ENCODE measurements around the gene AGPAT1.
A peak's percentile ranks its signal among the peaks of the same experiment; 100 is the strongest.
"Not testable (repeated sequence)": the region's sequence is repeated elsewhere in the genome, so short reads cannot be mapped to it uniquely, and the experiment has no call there.

AGPAT1 gene

GRCh38 chr6:32151863-32152768 is 23.8 kb downstream of the AGPAT1 start, which contains the start of gene PRRT1:
Gene PRRT1 (minus strand): TSS chr6:32151939. CDS start chr6:32151827, 112 bp downstream.
- H3K4me3 Mint-ChIP-seq: peak within 1 kb of the TSS; percentile 87

GRCh38 chr6:32151181-32151862 is 24.6 kb downstream of the AGPAT1 start:
- no peak for DNase-seq (ENCODE audit: low spot score in 2 of 2)
- ATAC-seq (replicated peaks; ENCODE audit: extremely low read depth, poor library complexity, severe bottlenecking): no peak
- Mint-ChIP-seq H3K36me3 (ENCODE audit: insufficient read depth) (peaks cover 12% of the 10 kb centered on the region), H3K4me1 (peaks cover 68% of the 10 kb centered on the region), H3K4me3 (peak overlapping the region; percentile 5), H3K9me3 (no peaks in the 10 kb centered on the region), H3K27me3 (peaks cover 50% of the 10 kb centered on the region), H3K27ac (ENCODE audit: low read depth) (no peak overlapping the region)

More at GRCh38 chr6:32151863-32152768, 23.8 kb downstream of the AGPAT1 start, which contains the start of gene PRRT1:
- Mint-ChIP-seq H3K4me1 (peaks cover 68% of the 10 kb centered on the region), H3K36me3 (ENCODE audit: insufficient read depth) (peaks cover 12% of the 10 kb centered on the region), H3K27ac (ENCODE audit: low read depth) (peak within 1 kb of the TSS; percentile 83), H3K27me3 (peaks cover 42% of the 10 kb centered on the region), H3K9me3 (no peaks in the 10 kb centered on the region)
- ATAC-seq (replicated peaks; ENCODE audit: extremely low read depth, poor library complexity, severe bottlenecking): no peak
- DNase-seq (ENCODE audit: low spot score in 2 of 2): no peak

GRCh38 chr6:32149932-32150870 is 25.7 kb downstream of the AGPAT1 start:
- no peak overlapping the region for H3K27ac Mint-ChIP-seq (ENCODE audit: low read depth)
- DNase-seq (ENCODE audit: low spot score in 2 of 2) (no peak), ATAC-seq (replicated peaks; ENCODE audit: extremely low read depth, poor library complexity, severe bottlenecking) (no peak)
- H3K4me1 Mint-ChIP-seq: peaks cover 62% of the 10 kb centered on the region
- H3K36me3 Mint-ChIP-seq (ENCODE audit: insufficient read depth): peaks cover 12% of the 10 kb centered on the region
- no peak overlapping the region for H3K4me3 Mint-ChIP-seq
- H3K9me3 Mint-ChIP-seq: no peaks in the 10 kb centered on the region
- H3K27me3 Mint-ChIP-seq: peaks cover 58% of the 10 kb centered on the region

GRCh38 chr6:32149092-32149755 is 26.7 kb downstream of the AGPAT1 start:
- ATAC-seq (replicated peaks; ENCODE audit: extremely low read depth, poor library complexity, severe bottlenecking) (no peak), DNase-seq (ENCODE audit: low spot score in 2 of 2) (no peak)
- peaks cover 9% of the 10 kb centered on the region for H3K36me3 Mint-ChIP-seq (ENCODE audit: insufficient read depth)
- H3K9me3 Mint-ChIP-seq: no peaks in the 10 kb centered on the region
- H3K27me3 Mint-ChIP-seq: peaks cover 58% of the 10 kb centered on the region
- peaks cover 52% of the 10 kb centered on the region for H3K4me1 Mint-ChIP-seq
- H3K4me3 Mint-ChIP-seq: peak overlapping the region; percentile 76
- peak overlapping the region; percentile 82 for H3K27ac Mint-ChIP-seq (ENCODE audit: low read depth)

- H3K9me3 Mint-ChIP-seq: no peaks in the 10 kb centered on the region
- peak overlapping the region; percentile 76 for H3K4me3 Mint-ChIP-seq
- H3K27me3 Mint-ChIP-seq: peaks cover 58% of the 10 kb centered on the region
- DNase-seq (ENCODE audit: low spot score in 2 of 2) (peak; percentile 54 to 59), ATAC-seq (replicated peaks; ENCODE audit: extremely low read depth, poor library complexity, severe bottlenecking) (peak; percentile 55)
- H3K4me1 Mint-ChIP-seq: peaks cover 45% of the 10 kb centered on the region
- peaks cover 5% of the 10 kb centered on the region for H3K36me3 Mint-ChIP-seq (ENCODE audit: insufficient read depth)
- H3K27ac Mint-ChIP-seq (ENCODE audit: low read depth): peak overlapping the region; percentile 82
These were observed 27.4 kb downstream of the AGPAT1 start for GRCh38 chr6:32148289-32149091.

GRCh38 chr6:32147401-32148132 is 28.3 kb downstream of the AGPAT1 start:
- H3K27ac Mint-ChIP-seq (ENCODE audit: low read depth): no peak overlapping the region
- ATAC-seq (replicated peaks; ENCODE audit: extremely low read depth, poor library complexity, severe bottlenecking) (no peak), DNase-seq (ENCODE audit: low spot score in 2 of 2) (no peak)
- no peak overlapping the region for H3K4me3 Mint-ChIP-seq
- H3K36me3 Mint-ChIP-seq (ENCODE audit: insufficient read depth): peaks cover 5% of the 10 kb centered on the region
- peaks cover 58% of the 10 kb centered on the region for H3K27me3 Mint-ChIP-seq
- H3K9me3 Mint-ChIP-seq: no peaks in the 10 kb centered on the region
- H3K4me1 Mint-ChIP-seq: peaks cover 37% of the 10 kb centered on the region

GRCh38 chr6:32146687-32147086 is 29.2 kb downstream of the AGPAT1 start:
- H3K4me1 Mint-ChIP-seq: peaks cover 30% of the 10 kb centered on the region
- no peak for ATAC-seq (replicated peaks; ENCODE audit: extremely low read depth, poor library complexity, severe bottlenecking)
- H3K27me3 Mint-ChIP-seq: peaks cover 63% of the 10 kb centered on the region
- H3K4me3 Mint-ChIP-seq: no peak overlapping the region
- H3K9me3 Mint-ChIP-seq: no peaks in the 10 kb centered on the region
- peaks cover 5% of the 10 kb centered on the region for H3K36me3 Mint-ChIP-seq (ENCODE audit: insufficient read depth)
- no peak for DNase-seq (ENCODE audit: low spot score in 2 of 2)
- H3K27ac Mint-ChIP-seq (ENCODE audit: low read depth): no peak overlapping the region

GRCh38 chr6:32146287-32146686 is 29.6 kb downstream of the AGPAT1 start:
- Mint-ChIP-seq H3K4me3 (no peak overlapping the region), H3K9me3 (no peaks in the 10 kb centered on the region), H3K36me3 (ENCODE audit: insufficient read depth) (peaks cover 5% of the 10 kb centered on the region), H3K4me1 (peaks cover 26% of the 10 kb centered on the region), H3K27ac (ENCODE audit: low read depth) (no peak overlapping the region), H3K27me3 (peaks cover 64% of the 10 kb centered on the region)
- DNase-seq (ENCODE audit: low spot score in 2 of 2) (no peak), ATAC-seq (replicated peaks; ENCODE audit: extremely low read depth, poor library complexity, severe bottlenecking) (no peak)

- not testable (repeated sequence) for H3K9me3 Mint-ChIP-seq; H3K4me3 Mint-ChIP-seq; ATAC-seq (replicated peaks; ENCODE audit: extremely low read depth, poor library complexity, severe bottlenecking); H3K27ac Mint-ChIP-seq (ENCODE audit: low read depth); DNase-seq (ENCODE audit: low spot score in 2 of 2); H3K36me3 Mint-ChIP-seq (ENCODE audit: insufficient read depth)
- H3K4me1 Mint-ChIP-seq: peaks cover 20% of the 10 kb centered on the region
- peaks cover 43% of the 10 kb centered on the region for H3K27me3 Mint-ChIP-seq
These were observed 31.6 kb downstream of the AGPAT1 start for GRCh38 chr6:32144238-32144637.

GRCh38 chr6:32140420-32141046 is 35.4 kb downstream of the AGPAT1 start:
- ATAC-seq (replicated peaks; ENCODE audit: extremely low read depth, poor library complexity, severe bottlenecking): no peak
- H3K27me3 Mint-ChIP-seq: peaks cover 9% of the 10 kb centered on the region
- no peak overlapping the region for H3K4me3 Mint-ChIP-seq
- H3K4me1 Mint-ChIP-seq: no peaks in the 10 kb centered on the region
- no peaks in the 10 kb centered on the region for H3K9me3 Mint-ChIP-seq
- DNase-seq (ENCODE audit: low spot score in 2 of 2): no peak
- H3K27ac Mint-ChIP-seq (ENCODE audit: low read depth): no peak overlapping the region
- H3K36me3 Mint-ChIP-seq (ENCODE audit: insufficient read depth): no peaks in the 10 kb centered on the region
